Body of pancreas (tissue), 4 donors: Measurements from ENCODE around the gene BHLHE40.

Source experiments
- POLR2A ChIP-seq, 3 donors: fragments of 450-650 bp; IDR thresholded peaks; one replicate each; pipeline ENCODE4 v1.6.1; 2016; ENCODE audit warnings: antibody characterized with exemption in 3 of 3, mild to moderate bottlenecking in 2 of 3
- TF ChIP-seq, protein P1 (sequence below), 7 experiments: fragments of 450-650 bp in 4 of 7; fragments of 200-600 bp in 3 of 7; sonication (generic) in 3 of 7; IDR thresholded peaks; one replicate each; pipeline ENCODE4 v1.5.1; 2016 to 2019; ENCODE audit warnings: antibody characterized with exemption in 7 of 7

GRCh38 chr3:5026046-5026362 is 46.8 kb downstream of the BHLHE40 start:
- TF ChIP-seq, protein P1, sequence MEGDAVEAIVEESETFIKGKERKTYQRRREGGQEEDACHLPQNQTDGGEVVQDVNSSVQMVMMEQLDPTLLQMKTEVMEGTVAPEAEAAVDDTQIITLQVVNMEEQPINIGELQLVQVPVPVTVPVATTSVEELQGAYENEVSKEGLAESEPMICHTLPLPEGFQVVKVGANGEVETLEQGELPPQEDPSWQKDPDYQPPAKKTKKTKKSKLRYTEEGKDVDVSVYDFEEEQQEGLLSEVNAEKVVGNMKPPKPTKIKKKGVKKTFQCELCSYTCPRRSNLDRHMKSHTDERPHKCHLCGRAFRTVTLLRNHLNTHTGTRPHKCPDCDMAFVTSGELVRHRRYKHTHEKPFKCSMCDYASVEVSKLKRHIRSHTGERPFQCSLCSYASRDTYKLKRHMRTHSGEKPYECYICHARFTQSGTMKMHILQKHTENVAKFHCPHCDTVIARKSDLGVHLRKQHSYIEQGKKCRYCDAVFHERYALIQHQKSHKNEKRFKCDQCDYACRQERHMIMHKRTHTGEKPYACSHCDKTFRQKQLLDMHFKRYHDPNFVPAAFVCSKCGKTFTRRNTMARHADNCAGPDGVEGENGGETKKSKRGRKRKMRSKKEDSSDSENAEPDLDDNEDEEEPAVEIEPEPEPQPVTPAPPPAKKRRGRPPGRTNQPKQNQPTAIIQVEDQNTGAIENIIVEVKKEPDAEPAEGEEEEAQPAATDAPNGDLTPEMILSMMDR (IDR thresholded peaks at IDR 0.05) = no peak
- TF ChIP-seq POLR2A (IDR thresholded peaks at IDR 0.05) = no peak
